Ovary (tissue), 9 donors: ENCODE measurements around the gene HERPUD1. TPM values are rescaled to one million over a fixed set of nuclear protein-coding genes. Genes with fewer than 3 reads are reported as not detected.

Experiments used
- DNase-seq, 5 donors: peaks; one replicate each; pipeline ENCODE4 v3.0.0-alpha.2; 2019 to 2020
- H3K27ac ChIP-seq, 2 donors: fragments of 200-600 bp; one replicate each; pipeline versions ENCODE4 v1.5.1 to v1.8.0; 2019 to 2022
- H3K27me3 ChIP-seq: fragments of 200-600 bp; one replicate; pipeline ENCODE4 v1.8.0; 2022
- H3K36me3 ChIP-seq: fragments of 200-600 bp; sonication (generic); one replicate; pipeline ENCODE4 v1.5.1; 2019
- H3K4me1 ChIP-seq: one replicate; pipeline ENCODE4 v1.8.1; 2013; ENCODE audit warnings: mild to moderate bottlenecking, moderate library complexity; ENCODE audit not compliant: insufficient read depth
- H3K4me3 ChIP-seq: fragments of 200-600 bp; sonication (generic); one replicate; pipeline ENCODE4 v1.5.1; 2017
- H3K9me3 ChIP-seq, 2 donors: fragments of 200-600 bp in 1 of 2; sonication (generic) in 1 of 2; one replicate each; pipeline versions ENCODE4 v1.5.1 to v1.8.1; 2013 to 2019; ENCODE audit warnings: mild to moderate bottlenecking in 1 of 2, moderate library complexity in 1 of 2
- EP300 ChIP-seq: sonication (generic); formaldehyde crosslinking; IDR thresholded peaks from one replicate; pipeline ENCODE4 v1.6.1; 2017; ENCODE audit warnings: antibody characterized with exemption
- POLR2A ChIP-seq: fragments of 450-650 bp; IDR thresholded peaks from one replicate; pipeline ENCODE4 v1.6.1; 2017; ENCODE audit warnings: antibody characterized with exemption, mild to moderate bottlenecking, moderate library complexity
- WGBS, 3 donors: extraction: QIAGEN DNeasy Blood & Tissue Kit in 1 of 3; methylation state at CpG; one replicate each; pipeline versions ENCODE4 v1.1.5 to v1.1.7; 2013 to 2017; 5-methylcytosine and 5-hydroxymethylcytosine counted together
- intact Hi-C, 4 donors: fragments of 100-400 bp; cut with DNase I; formaldehyde crosslinking; loops; one replicate each; pipeline versions ENCODE4 v1.11.0 to v1.15.1; 2022 to 2023
- polyA plus RNA-seq, 2 donors: library from polyadenylated mRNA; stranded (reverse); fragments of 200-250 nt in 1 of 2; fragments of 350-450 nt in 1 of 2; fragmentation: Illumina TruSeq in 1 of 2; extraction: RNeasy Lipid Tissue Mini Kit (QIAGEN cat#74804) in 1 of 2; gene quantifications; one replicate each; pipeline ENCODE4 v1.2.3, GENCODE V29; 2013 to 2014
- total RNA-seq, 7 donors: library from RNA; depleted of rRNA in 2 of 7; stranded (reverse); fragments of >200 nt in 2 of 7; fragmentation: NEBNext Ultra II Directional in 3 of 7; extraction: Animal tissue kit (Norgen Biotek cat#: 25700) in 3 of 7; gene quantifications; one replicate each; pipeline versions ENCODE4 v1.1.0 to v1.2.4, GENCODE V29; 2016 to 2023
- TF ChIP-seq, protein P1 (sequence below), 3 donors: fragments of 450-650 bp in 2 of 3; fragments of 200-600 bp in 1 of 3; IDR thresholded peaks; one replicate each; pipeline versions ENCODE4 v1.5.1 to v1.8.0; 2016 to 2022; ENCODE audit warnings: antibody characterized with exemption in 3 of 3, mild to moderate bottlenecking in 1 of 3
- donor health status: DM: no; HTN: no; CAD: no; lungs with moderate emphysema.
- donor health status: DM: no; HTN: no; CAD: no.
- donor health status: Bipolar disorder and iron deficiency.
- donor health status: DM: yes; HTN: yes; CAD: no.
- donor health status: DM: no; HTN: no; CAD: no.
- donor health status: DM: yes; HTN: yes; CAD: no.

Gene HERPUD1
- total and polyA plus RNA-seq, 9 donors, result 95.4 to 299 (median 192) TPM

DNA sequence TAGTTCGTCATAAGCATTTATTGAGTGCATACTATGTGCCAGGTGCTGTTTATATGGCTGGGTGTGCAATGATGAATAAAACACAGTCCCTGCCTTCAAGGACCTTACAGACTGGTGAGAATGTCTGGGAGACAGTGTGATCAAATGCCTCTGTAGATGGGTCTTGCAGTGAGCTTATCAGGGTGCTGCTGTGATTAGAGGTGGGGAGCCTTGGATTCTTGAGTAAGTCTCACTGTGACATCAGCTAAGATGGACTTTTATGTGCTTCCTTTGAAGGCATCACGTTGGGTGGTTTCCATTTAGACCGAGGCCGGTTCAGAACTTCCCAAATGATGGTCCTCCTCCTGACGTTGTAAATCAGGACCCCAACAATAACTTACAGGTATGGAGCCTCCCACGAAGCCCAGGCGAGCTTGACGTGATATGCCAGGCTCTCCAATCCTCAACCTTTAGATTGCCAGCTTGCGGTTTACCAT is 10.0 kb downstream of the HERPUD1 start:
- intact Hi-C loops, result loop anchor here in 1 of 4 donors (2.0 to 10.0 kb wide), 2 partner anchors 69 to 87 kb away; no protein-coding TSS in a partner anchor
- no peaks in the 10 kb centered on the region for H3K36me3 ChIP-seq
- H3K9me3 ChIP-seq, result no peaks in the 10 kb centered on the region
- H3K4me3 ChIP-seq, result no peak overlapping the region
- 77 to 90% (median 80%) methylated on average over 9 of the region's 9 CpGs for WGBS, 3 donors
- peaks cover 10% of the 10 kb centered on the region for H3K4me1 ChIP-seq
- H3K27ac ChIP-seq, result no peak overlapping the region
- no peaks in the 10 kb centered on the region for H3K27me3 ChIP-seq
- TF ChIP-seq, protein P1, sequence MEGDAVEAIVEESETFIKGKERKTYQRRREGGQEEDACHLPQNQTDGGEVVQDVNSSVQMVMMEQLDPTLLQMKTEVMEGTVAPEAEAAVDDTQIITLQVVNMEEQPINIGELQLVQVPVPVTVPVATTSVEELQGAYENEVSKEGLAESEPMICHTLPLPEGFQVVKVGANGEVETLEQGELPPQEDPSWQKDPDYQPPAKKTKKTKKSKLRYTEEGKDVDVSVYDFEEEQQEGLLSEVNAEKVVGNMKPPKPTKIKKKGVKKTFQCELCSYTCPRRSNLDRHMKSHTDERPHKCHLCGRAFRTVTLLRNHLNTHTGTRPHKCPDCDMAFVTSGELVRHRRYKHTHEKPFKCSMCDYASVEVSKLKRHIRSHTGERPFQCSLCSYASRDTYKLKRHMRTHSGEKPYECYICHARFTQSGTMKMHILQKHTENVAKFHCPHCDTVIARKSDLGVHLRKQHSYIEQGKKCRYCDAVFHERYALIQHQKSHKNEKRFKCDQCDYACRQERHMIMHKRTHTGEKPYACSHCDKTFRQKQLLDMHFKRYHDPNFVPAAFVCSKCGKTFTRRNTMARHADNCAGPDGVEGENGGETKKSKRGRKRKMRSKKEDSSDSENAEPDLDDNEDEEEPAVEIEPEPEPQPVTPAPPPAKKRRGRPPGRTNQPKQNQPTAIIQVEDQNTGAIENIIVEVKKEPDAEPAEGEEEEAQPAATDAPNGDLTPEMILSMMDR (IDR thresholded peaks at IDR 0.05), result no peak
- no peak for TF ChIP-seq POLR2A
- no peak for TF ChIP-seq EP300
- peak in 1 of 5 donors; percentile 19 for DNase-seq

DNA sequence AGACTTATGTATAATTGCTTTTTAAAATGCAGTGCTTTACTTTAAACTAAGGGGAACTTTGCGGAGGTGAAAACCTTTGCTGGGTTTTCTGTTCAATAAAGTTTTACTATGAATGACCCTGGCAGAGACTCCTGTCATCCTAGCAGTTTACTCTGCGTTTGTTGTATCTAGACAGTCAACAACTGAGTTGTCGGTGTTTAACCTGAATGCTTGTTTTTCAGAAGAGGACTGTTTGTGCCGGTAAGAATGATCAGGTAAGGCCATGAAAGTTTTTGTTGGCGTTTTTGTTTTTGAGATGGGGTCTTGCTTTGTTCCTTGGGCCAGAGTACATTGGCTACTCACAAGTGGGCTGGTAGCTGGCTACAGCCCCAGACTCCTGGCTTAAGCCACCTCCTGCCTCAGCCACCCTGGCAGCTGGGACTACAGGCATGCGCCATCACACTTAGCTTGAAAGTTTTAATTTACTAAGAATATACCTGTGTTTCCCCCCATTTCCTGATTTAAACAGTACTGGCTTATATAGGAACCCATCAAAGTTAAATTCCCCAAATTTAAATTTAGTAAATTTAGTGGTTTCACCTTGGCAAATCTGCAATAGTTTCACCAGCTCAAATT is 11.9 kb downstream of the HERPUD1 start:
- Histone ChIP-seq H3K27me3 (no peaks in the 10 kb centered on the region), H3K36me3 (no peaks in the 10 kb centered on the region)

DNA sequence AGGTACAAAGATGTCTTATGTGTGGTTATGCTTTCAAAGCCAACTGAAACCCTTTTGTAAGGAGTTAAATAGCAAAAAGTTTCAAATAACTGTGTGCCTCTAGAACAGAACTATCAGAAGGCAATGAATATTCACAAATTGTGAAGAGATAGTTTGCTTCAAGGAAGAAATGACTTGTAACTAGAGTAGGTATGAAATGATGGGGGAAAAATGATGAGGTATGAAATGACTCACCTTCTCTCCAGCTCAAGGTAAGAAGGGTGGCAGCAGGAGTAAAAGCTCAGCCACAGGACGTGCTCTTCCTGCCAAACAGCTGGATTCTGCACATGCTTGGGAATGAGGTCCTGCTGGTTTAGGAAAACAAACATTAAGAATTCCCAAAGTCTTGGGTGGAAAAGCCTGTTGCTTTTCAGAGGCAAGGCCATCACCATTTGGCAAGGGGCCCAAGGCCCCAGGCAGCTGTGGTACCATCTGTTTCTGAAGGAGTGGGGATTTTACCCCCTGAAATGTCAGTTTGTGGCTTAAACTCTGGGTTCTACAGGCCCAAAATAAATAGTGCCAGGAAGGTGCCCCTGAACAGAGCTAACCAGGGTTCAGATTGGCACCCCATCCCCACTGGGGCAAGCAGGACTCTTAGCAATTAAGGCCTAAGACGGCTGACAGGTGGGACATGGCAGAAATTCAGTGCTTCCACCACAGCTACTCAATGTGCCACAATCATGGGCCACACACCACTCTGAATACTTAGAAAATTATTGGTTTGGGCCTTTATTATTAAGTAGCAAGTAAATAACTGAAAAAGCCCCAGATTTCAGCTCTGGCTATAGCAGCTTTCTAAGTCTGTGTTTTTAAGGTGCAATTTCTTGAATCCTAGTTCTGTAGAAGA is 13.3 kb downstream of the HERPUD1 start:
- intact Hi-C loops, result loop anchor here in 1 of 4 donors (10.0 kb wide), 1 partner anchor 90 kb away; no protein-coding TSS in a partner anchor
- Histone ChIP-seq H3K4me3 (no peak overlapping the region), H3K36me3 (no peaks in the 10 kb centered on the region), H3K9me3 (no peaks in the 10 kb centered on the region), H3K27ac (peak overlapping the region in 1 of 2 donors; percentile 43), H3K4me1 (peaks cover 8% of the 10 kb centered on the region), H3K27me3 (no peaks in the 10 kb centered on the region)
- 20 to 38% (median 29%) methylated on average over 2 of the region's 2 CpGs for WGBS, 3 donors
- TF ChIP-seq, protein P1 (IDR thresholded peaks at IDR 0.05), result no peak
- TF ChIP-seq EP300 (no peak), POLR2A (no peak)
- peak; percentile 39 to 78 (median 60) for DNase-seq

More for the DNA sequence above, 11.9 kb downstream of the HERPUD1 start:
- DNase-seq, result peak in 1 of 5 donors; percentile 28
- H3K4me3 ChIP-seq, result no peak overlapping the region
- intact Hi-C loops, result loop anchor here in 1 of 4 donors (10.0 kb wide), 1 partner anchor 89 kb away; no protein-coding TSS in a partner anchor
- TF ChIP-seq, protein P1 (IDR thresholded peaks at IDR 0.05), result no peak
- TF ChIP-seq EP300 (no peak), POLR2A (no peak)
- 75 to 85% (median 84%) methylated on average over 6 of the region's 6 CpGs for WGBS, 3 donors
- H3K9me3 ChIP-seq, result no peaks in the 10 kb centered on the region
- H3K27ac ChIP-seq, result peak overlapping the region in 1 of 2 donors; percentile 43
- peaks cover 10% of the 10 kb centered on the region for H3K4me1 ChIP-seq

DNA sequence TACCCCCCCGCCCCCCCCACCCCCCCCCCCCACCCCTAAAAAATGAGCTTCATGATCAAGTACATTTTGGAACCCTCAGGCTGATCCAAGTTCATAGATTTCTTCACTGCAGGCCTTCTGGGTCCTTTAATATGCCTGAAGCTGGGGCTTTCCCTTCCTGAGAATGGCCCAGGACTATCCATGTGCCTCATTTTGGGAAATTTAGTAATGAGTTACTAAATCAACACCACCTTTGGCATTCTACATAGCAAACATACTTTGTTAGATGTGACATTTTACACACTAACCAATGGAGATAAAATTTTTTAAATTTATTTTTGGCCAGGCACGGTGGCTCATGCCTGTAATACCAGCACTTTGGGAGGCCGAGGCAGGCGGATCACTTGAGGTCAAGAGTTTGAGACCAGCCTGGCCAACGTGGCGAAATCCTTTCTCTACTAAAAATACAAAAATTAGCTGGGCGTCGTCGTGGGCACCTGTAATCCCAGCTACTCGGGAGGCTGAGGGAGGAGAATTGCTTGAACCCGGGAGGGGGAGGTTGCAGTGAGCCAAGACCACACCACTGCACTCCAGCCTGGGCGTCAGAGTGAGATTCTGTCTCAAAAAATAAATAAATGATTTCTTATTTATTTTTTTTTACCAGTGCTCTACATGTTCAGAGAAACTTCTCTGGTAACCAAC is 14.0 kb downstream of the HERPUD1 start:
- no peaks in the 10 kb centered on the region for H3K36me3 ChIP-seq
- no peaks in the 10 kb centered on the region for H3K27me3 ChIP-seq
- H3K4me3 ChIP-seq, result no peak overlapping the region
- peak in 1 of 5 donors; percentile 35 for DNase-seq
- TF ChIP-seq POLR2A (no peak), EP300 (no peak)
- TF ChIP-seq, protein P1 (IDR thresholded peaks at IDR 0.05), result no peak
- peaks cover 8% of the 10 kb centered on the region for H3K4me1 ChIP-seq
- 56 to 65% (median 62%) methylated on average over 12 of the region's 12 CpGs for WGBS, 3 donors
- intact Hi-C loops, result loop anchor here in 1 of 4 donors (10.0 kb wide), 1 partner anchor 91 kb away; no protein-coding TSS in a partner anchor
- H3K9me3 ChIP-seq, result no peaks in the 10 kb centered on the region
- no peak overlapping the region for H3K27ac ChIP-seq
